ENCODE results near the gene ATP5PO. TPM values are rescaled to one million over a fixed set of nuclear protein-coding genes. Genes with fewer than 3 reads are reported as not detected.

Gene ATP5PO
- total and polyA plus RNA-seq, 2 of the 13 experiments (the other 11 are each of a cell fraction or from before 2014, with no cell fraction given): 256 to 297 TPM

DNA sequence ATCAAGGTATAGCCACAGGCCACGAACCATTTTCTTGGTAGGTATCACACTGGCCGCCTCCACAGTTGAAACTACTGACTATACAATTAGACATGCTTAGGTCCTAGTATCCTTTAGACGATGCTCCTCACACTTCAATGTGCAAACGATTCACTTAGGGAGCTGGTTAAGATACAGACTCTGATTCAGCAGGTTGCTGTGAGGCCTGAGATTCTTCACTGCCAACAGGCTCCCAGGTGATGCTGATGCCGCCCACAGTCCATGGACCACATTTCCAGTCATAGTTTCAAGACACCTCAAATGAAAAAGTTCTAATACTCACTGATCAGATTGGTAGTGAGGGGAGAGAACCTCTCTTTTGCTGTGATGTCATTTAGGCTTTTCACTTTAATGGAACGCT lies 6.8 kb downstream of the ATP5PO start:
- POLR2A ChIA-PET: no interaction called here
- BruUV-seq (replicated peaks): no TSS peak
- TF ChIP-seq ZNF772 (CRISPR knock-in tag; IDR thresholded peaks at IDR 0.05) (no peak), BRCA1 (CRISPR knock-in tag; IDR thresholded peaks at IDR 0.05) (no peak), ZSCAN12 (CRISPR knock-in tag; IDR thresholded peaks at IDR 0.05) (no peak), HNRNPK (IDR thresholded peaks at IDR 0.05; ENCODE audit: low read depth, low read length, poor library complexity, severe bottlenecking) (no peak), ZNF746 (CRISPR knock-in tag; IDR thresholded peaks at IDR 0.05) (no peak), MED8 (CRISPR knock-in tag; IDR thresholded peaks at IDR 0.05; ENCODE audit: insufficient replicate concordance) (no peak), SAFB2 (CRISPR knock-in tag; IDR thresholded peaks at IDR 0.05; ENCODE audit: borderline replicate concordance, low read depth) (no peak), ZNF749 (CRISPR knock-in tag; IDR thresholded peaks at IDR 0.05; ENCODE audit: borderline replicate concordance) (no peak), MBNL3 (CRISPR knock-in tag; conservative IDR thresholded peaks at IDR 0.05) (no peak), NAIF1 (CRISPR knock-in tag; IDR thresholded peaks at IDR 0.05; ENCODE audit: borderline replicate concordance) (no peak), ATF1 (CRISPR knock-in tag; IDR thresholded peaks at IDR 0.05) (no peak), ATAD3A (CRISPR knock-in tag; IDR thresholded peaks at IDR 0.05) (no peak), PLRG1 (conservative IDR thresholded peaks at IDR 0.05) (no peak), ATF7-NPFF (CRISPR knock-in tag; IDR thresholded peaks at IDR 0.05; ENCODE audit: low read depth) (no peak), TARDBP (CRISPR knock-in tag; IDR thresholded peaks at IDR 0.05) (no peak)
- TF ChIP-seq, protein P1, sequence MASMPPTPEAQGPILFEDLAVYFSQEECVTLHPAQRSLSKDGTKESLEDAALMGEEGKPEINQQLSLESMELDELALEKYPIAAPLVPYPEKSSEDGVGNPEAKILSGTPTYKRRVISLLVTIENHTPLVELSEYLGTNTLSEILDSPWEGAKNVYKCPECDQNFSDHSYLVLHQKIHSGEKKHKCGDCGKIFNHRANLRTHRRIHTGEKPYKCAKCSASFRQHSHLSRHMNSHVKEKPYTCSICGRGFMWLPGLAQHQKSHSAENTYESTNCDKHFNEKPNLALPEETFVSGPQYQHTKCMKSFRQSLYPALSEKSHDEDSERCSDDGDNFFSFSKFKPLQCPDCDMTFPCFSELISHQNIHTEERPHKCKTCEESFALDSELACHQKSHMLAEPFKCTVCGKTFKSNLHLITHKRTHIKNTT (CRISPR knock-in tag; IDR thresholded peaks at IDR 0.05): no peak
- TF ChIP-seq, protein P2, sequence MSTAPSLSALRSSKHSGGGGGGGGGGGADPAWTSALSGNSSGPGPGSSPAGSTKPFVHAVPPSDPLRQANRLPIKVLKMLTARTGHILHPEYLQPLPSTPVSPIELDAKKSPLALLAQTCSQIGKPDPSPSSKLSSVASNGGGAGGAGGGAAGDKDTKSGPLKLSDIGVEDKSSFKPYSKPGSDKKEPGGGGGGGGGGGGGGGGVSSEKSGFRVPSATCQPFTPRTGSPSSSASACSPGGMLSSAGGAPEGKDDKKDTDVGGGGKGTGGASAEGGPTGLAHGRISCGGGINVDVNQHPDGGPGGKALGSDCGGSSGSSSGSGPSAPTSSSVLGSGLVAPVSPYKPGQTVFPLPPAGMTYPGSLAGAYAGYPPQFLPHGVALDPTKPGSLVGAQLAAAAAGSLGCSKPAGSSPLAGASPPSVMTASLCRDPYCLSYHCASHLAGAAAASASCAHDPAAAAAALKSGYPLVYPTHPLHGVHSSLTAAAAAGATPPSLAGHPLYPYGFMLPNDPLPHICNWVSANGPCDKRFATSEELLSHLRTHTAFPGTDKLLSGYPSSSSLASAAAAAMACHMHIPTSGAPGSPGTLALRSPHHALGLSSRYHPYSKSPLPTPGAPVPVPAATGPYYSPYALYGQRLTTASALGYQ (CRISPR knock-in tag; IDR thresholded peaks at IDR 0.05): no peak
- H3K4me2 ChIP-seq (ENCODE audit: low read depth, low read length): no peak overlapping the region
- ATAC-seq (no peak), DNase-seq (ENCODE audit: low spot score) (no peak), FAIRE-seq (no peak)
- WGBS (ENCODE audit: low lambda C conversion rate): 76% methylated on average over 6 of the region's 6 CpGs
- H3K9me3 ChIP-seq (ENCODE audit: low read length): no peaks in the 10 kb centered on the region
- peaks cover 20 to 82% of the 10 kb centered on the region in 2 experiments for H3K36me3 ChIP-seq (replicated peaks in 1 of 2; ENCODE audit: control insufficient read depth in 1 of 2, insufficient read depth in 2 of 2, low read length in 2 of 2)
- no peaks in the 10 kb centered on the region for H3K27me3 ChIP-seq (ENCODE audit: control insufficient read depth in 1 of 2, insufficient read depth in 2 of 2, low read length in 2 of 2)
- no peaks in the 10 kb centered on the region for H4K20me1 ChIP-seq (ENCODE audit: insufficient read depth, low read length)
- H3K4me3 ChIP-seq (replicated peaks in 1 of 3; ENCODE audit: insufficient read depth in 1 of 3, low read depth in 2 of 3, low read length in 3 of 3): no peak overlapping the region
- CTCF ChIA-PET (ENCODE audit: low intra/inter-chr PET ratio, low total read pairs): no interaction called here
- no peak overlapping the region for H3K27ac ChIP-seq (ENCODE audit: extremely low read length, insufficient read depth, low read length)
- H2AFZ ChIP-seq (ENCODE audit: low read length): no peak overlapping the region
- H3K4me1 ChIP-seq (ENCODE audit: insufficient read depth, low read length): peaks cover 12% of the 10 kb centered on the region
- in situ Hi-C loops (cut with HindIII; ENCODE audit: extremely low pct_ligation_motif_present, low pct_unique_long_range_greater_than_20kb): no loop called here
- intact Hi-C loops (cut with micrococcal nuclease; ENCODE audit: unreplicated experiment): no loop called here
- H3K79me2 ChIP-seq (ENCODE audit: insufficient read depth, low read length): peaks cover 5% of the 10 kb centered on the region
- no peak overlapping the region for H3K9ac ChIP-seq (ENCODE audit: insufficient read depth, low read depth, low read length)
